Measurements from ENCODE around the gene RPTOR.
"Not testable (repeated sequence)": the region's sequence is repeated elsewhere in the genome, so short reads cannot be mapped to it uniquely, and the experiment has no call there.

RPTOR gene

GRCh38 chr17:80743181-80743771 is 198.6 kb downstream of the RPTOR start:
- no peak for TF ChIP-seq EZH2 (IDR thresholded peaks at IDR 0.05; ENCODE audit: borderline replicate concordance, low read depth, low read length, severe bottlenecking)
- no peak for TF ChIP-seq CTCF (IDR thresholded peaks at IDR 0.05; ENCODE audit: borderline replicate concordance, extremely low read depth, low read length, poor library complexity, severe bottlenecking)
- H3K4me1 ChIP-seq (ENCODE audit: insufficient read depth, low read length) = no peaks in the 10 kb centered on the region
- no peak overlapping the region for H3K4me2 ChIP-seq (ENCODE audit: insufficient read depth, low read length)
- H3K27ac ChIP-seq (ENCODE audit: low read length) = peak overlapping the region; percentile 46; the same call in 1 of the 2 replicates
- H4K20me1 ChIP-seq (ENCODE audit: insufficient read depth, low read length) = no peaks in the 10 kb centered on the region
- DNase-seq = no peak
- H3K4me3 ChIP-seq (ENCODE audit: low read depth in 1 of 2, low read length in 2 of 2) = no peak overlapping the region
- peaks cover 7% of the 10 kb centered on the region for H3K79me2 ChIP-seq (ENCODE audit: insufficient read depth, low read length)
- ATAC-seq (ENCODE audit: insufficient read depth, low read depth) = peak; percentile 47; the same call in 2 of the 3 replicates
- no peaks in the 10 kb centered on the region for H3K9me3 ChIP-seq (ENCODE audit: insufficient read depth, low read length, severe bottlenecking)
- H3K36me3 ChIP-seq (ENCODE audit: insufficient read depth, low read length) = peaks cover 29% of the 10 kb centered on the region
- H2AFZ ChIP-seq (ENCODE audit: low read depth, low read length) = no peak overlapping the region
- H3K27me3 ChIP-seq (ENCODE audit: insufficient read depth, low read length, poor library complexity) = no peaks in the 10 kb centered on the region
- no peak overlapping the region for H3K9ac ChIP-seq (ENCODE audit: low read depth, low read length)

DNA sequence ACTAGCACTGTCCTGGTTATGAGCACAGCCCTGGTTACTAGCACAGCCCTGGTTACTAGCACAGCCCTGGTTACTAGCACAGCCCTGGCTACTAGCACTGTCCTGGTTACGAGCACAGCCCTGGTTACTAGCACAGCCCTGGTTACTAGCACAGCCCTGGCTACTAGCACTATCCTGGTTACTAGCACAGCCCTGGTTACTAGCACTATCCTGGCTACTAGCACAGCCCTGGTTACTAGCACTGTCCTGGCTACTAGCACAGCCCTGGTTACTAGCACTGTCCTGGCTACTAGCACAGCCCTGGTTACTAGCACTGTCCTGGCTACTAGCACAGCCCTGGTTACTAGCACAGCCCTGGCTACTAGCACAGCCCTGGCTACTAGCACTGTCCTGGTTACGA is 199.3 kb downstream of the RPTOR start:
- ATAC-seq (ENCODE audit: insufficient read depth, low read depth); H3K9me3 ChIP-seq (ENCODE audit: insufficient read depth, low read length, severe bottlenecking): not testable (repeated sequence)

DNA sequence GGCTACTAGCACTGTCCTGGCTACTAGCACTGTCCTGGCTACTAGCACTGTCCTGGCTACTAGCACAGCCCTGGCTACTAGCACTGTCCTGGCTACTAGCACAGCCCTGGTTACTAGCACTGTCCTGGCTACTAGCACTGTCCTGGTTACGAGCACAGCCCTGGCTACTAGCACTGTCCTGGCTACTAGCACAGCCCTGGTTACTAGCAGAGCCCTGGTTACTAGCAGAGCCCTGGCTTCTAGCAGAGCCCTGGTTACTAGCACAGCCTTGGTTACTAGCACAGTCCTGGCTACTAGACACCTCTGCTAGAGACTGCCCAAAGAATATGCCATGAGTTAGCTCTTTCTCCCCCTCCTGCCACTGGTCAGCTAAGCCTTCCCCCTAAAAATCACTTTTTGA is 200.1 kb downstream of the RPTOR start:
- H3K4me1 ChIP-seq (ENCODE audit: insufficient read depth, low read length); H3K79me2 ChIP-seq (ENCODE audit: insufficient read depth, low read length); H3K9me3 ChIP-seq (ENCODE audit: insufficient read depth, low read length, severe bottlenecking); H3K4me3 ChIP-seq (ENCODE audit: low read depth in 1 of 2, low read length in 2 of 2); H2AFZ ChIP-seq (ENCODE audit: low read depth, low read length); H3K9ac ChIP-seq (ENCODE audit: low read depth, low read length); ATAC-seq (ENCODE audit: insufficient read depth, low read depth); DNase-seq; H3K27ac ChIP-seq (ENCODE audit: low read length); H3K27me3 ChIP-seq (ENCODE audit: insufficient read depth, low read length, poor library complexity); H4K20me1 ChIP-seq (ENCODE audit: insufficient read depth, low read length); H3K4me2 ChIP-seq (ENCODE audit: insufficient read depth, low read length): not testable (repeated sequence)
- peaks cover 23% of the 10 kb centered on the region for H3K36me3 ChIP-seq (ENCODE audit: insufficient read depth, low read length)

More for the DNA sequence above, 199.3 kb downstream of the RPTOR start:
- H3K27me3 ChIP-seq (ENCODE audit: insufficient read depth, low read length, poor library complexity); H3K4me3 ChIP-seq (ENCODE audit: low read depth in 1 of 2, low read length in 2 of 2); H3K9ac ChIP-seq (ENCODE audit: low read depth, low read length); DNase-seq; H3K4me1 ChIP-seq (ENCODE audit: insufficient read depth, low read length); H3K4me2 ChIP-seq (ENCODE audit: insufficient read depth, low read length); H3K27ac ChIP-seq (ENCODE audit: low read length); H2AFZ ChIP-seq (ENCODE audit: low read depth, low read length); H3K79me2 ChIP-seq (ENCODE audit: insufficient read depth, low read length); H4K20me1 ChIP-seq (ENCODE audit: insufficient read depth, low read length): not testable (repeated sequence)
- H3K36me3 ChIP-seq (ENCODE audit: insufficient read depth, low read length) = peaks cover 29% of the 10 kb centered on the region

DNA sequence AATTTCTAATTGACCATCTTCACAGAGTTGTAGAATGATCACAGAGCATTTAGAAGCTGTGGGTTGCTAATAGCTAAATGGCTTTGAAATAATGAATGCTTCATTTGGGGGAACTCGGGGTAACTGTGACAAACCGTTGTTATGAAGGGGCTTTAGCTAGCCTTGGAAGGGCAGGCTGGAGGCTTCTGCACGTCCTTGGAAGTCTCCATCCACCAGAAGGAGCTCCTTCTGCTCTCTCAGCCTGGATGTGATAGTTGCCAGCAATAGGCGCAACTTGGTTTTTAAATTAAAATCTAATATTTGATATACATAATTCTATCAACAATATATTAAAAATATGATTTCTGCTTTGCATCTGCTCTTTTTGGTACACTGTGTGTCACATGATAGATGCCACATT is 200.5 kb downstream of the RPTOR start:
- peaks cover 9% of the 10 kb centered on the region for H3K4me1 ChIP-seq (ENCODE audit: insufficient read depth, low read length)
- peaks cover 9% of the 10 kb centered on the region for H3K79me2 ChIP-seq (ENCODE audit: insufficient read depth, low read length)
- DNase-seq (no peak), ATAC-seq (ENCODE audit: insufficient read depth, low read depth) (no peak)
- H2AFZ ChIP-seq (ENCODE audit: low read depth, low read length) = no peak overlapping the region
- no peaks in the 10 kb centered on the region for H4K20me1 ChIP-seq (ENCODE audit: insufficient read depth, low read length)
- H3K9ac ChIP-seq (ENCODE audit: low read depth, low read length) = no peak overlapping the region
- H3K27me3 ChIP-seq (ENCODE audit: insufficient read depth, low read length, poor library complexity) = no peaks in the 10 kb centered on the region
- H3K27ac ChIP-seq (ENCODE audit: low read length) = no peak overlapping the region
- H3K4me3 ChIP-seq (ENCODE audit: low read depth in 1 of 2, low read length in 2 of 2) = no peak overlapping the region
- no peaks in the 10 kb centered on the region for H3K9me3 ChIP-seq (ENCODE audit: insufficient read depth, low read length, severe bottlenecking)
- TF ChIP-seq EZH2 (IDR thresholded peaks at IDR 0.05; ENCODE audit: borderline replicate concordance, low read depth, low read length, severe bottlenecking) (no peak), CTCF (IDR thresholded peaks at IDR 0.05; ENCODE audit: borderline replicate concordance, extremely low read depth, low read length, poor library complexity, severe bottlenecking) (no peak)
- H3K4me2 ChIP-seq (ENCODE audit: insufficient read depth, low read length) = no peak overlapping the region
- H3K36me3 ChIP-seq (ENCODE audit: insufficient read depth, low read length) = peaks cover 20% of the 10 kb centered on the region
